HEK293 (cell line): ENCODE measurements around the gene WDR11.
"Not testable (repeated sequence)": the region's sequence is repeated elsewhere in the genome, so short reads cannot be mapped to it uniquely, and the experiment has no call there.

Source experiments
- CTCF ChIA-PET: fragments of 350-600 bp; formaldehyde crosslinking; extraction: SDS; loops from one replicate; lab custom pipeline; 2021; ENCODE audit warnings: antibody characterized with exemption; lab: Yijun Ruan, JAX
- POLR2A ChIA-PET: fragments of 300-600 bp; formaldehyde crosslinking; extraction: SDS; loops from one replicate; lab custom pipeline; 2020; ENCODE audit warnings: antibody characterized with exemption, inconsistent platforms; lab: Yijun Ruan, JAX
- H3K27ac ChIP-seq: fragments of 200-500 bp; sonication (Bioruptor generic); 2 replicates; pipeline ENCODE4 v1.5.1; 2014; ENCODE audit warnings: low read depth, low read length, control low read depth, inconsistent platforms; ENCODE audit errors: extremely low read depth
- H3K36me3 ChIP-seq, 2 experiments: fragments of 200-500 bp in 1 of 2; sonication (Bioruptor generic) in 1 of 2; 1 replicate in 1 of 2; 2 replicates in 1 of 2; pipeline ENCODE4 v1.5.1; 2014 to 2017; ENCODE audit warnings: inconsistent platforms in 2 of 2, low read length in 2 of 2; ENCODE audit not compliant: control insufficient read depth in 2 of 2, insufficient read depth in 1 of 2
- H3K4me1 ChIP-seq: fragments of 200-500 bp; sonication (Bioruptor generic); 2 replicates; pipeline ENCODE4 v1.5.1; 2014; ENCODE audit warnings: mild to moderate bottlenecking, low read length, inconsistent platforms; ENCODE audit not compliant: control insufficient read depth, insufficient read depth
- H3K4me3 ChIP-seq: 2 replicates; pipeline ENCODE4 v1.5.1; 2011; ENCODE audit warnings: low read depth, mild to moderate bottlenecking, control low read depth, low read length, moderate library complexity
- H3K9me3 ChIP-seq: fragments of 200-500 bp; sonication (Bioruptor generic); 2 replicates; pipeline ENCODE4 v1.5.1; 2014; ENCODE audit warnings: low read depth, low read length, inconsistent platforms; ENCODE audit not compliant: control insufficient read depth, insufficient read depth
- FEZF1 ChIP-seq: fragments of 450-650 bp; formaldehyde crosslinking; IDR thresholded peaks from 2 replicates; pipeline ENCODE4 v1.5.1; 2016; ENCODE audit warnings: missing biosample characterization, missing genetic modification characterization
- KLF1 ChIP-seq: fragments of 450-650 bp; formaldehyde crosslinking; IDR thresholded peaks from 2 replicates; pipeline ENCODE4 v1.5.1; 2016; ENCODE audit warnings: missing biosample characterization, missing genetic modification characterization
- OSR2 ChIP-seq: fragments of 450-650 bp; formaldehyde crosslinking; IDR thresholded peaks from 2 replicates; pipeline ENCODE4 v1.5.1; 2016; ENCODE audit warnings: missing biosample characterization, missing genetic modification characterization
- REST ChIP-seq: fragments of 450-650 bp; formaldehyde crosslinking; IDR thresholded peaks from 2 replicates; pipeline ENCODE4 v1.5.1; 2016; ENCODE audit warnings: missing biosample characterization, missing genetic modification characterization
- SCRT2 ChIP-seq: fragments of 450-650 bp; formaldehyde crosslinking; IDR thresholded peaks from 2 replicates; pipeline ENCODE4 v1.5.1; 2016; ENCODE audit warnings: missing biosample characterization, missing genetic modification characterization
- ZIC2 ChIP-seq: fragments of 450-650 bp; formaldehyde crosslinking; IDR thresholded peaks from 2 replicates; pipeline ENCODE4 v1.5.1; 2016; ENCODE audit warnings: missing biosample characterization, missing genetic modification characterization
- ZNF302 ChIP-seq: fragments of 450-650 bp; formaldehyde crosslinking; IDR thresholded peaks from 2 replicates; pipeline ENCODE4 v1.5.1; 2016; ENCODE audit warnings: missing biosample characterization, missing genetic modification characterization, low read depth
- ZNF350 ChIP-seq: fragments of 450-650 bp; formaldehyde crosslinking; IDR thresholded peaks from 2 replicates; pipeline ENCODE4 v1.5.0; 2017; ENCODE audit warnings: missing biosample characterization, mild to moderate bottlenecking, missing genetic modification characterization
- ZNF621 ChIP-seq: fragments of 450-650 bp; formaldehyde crosslinking; IDR thresholded peaks from 2 replicates; pipeline ENCODE4 v1.5.1; 2017; ENCODE audit warnings: missing biosample characterization, missing genetic modification characterization
- ZNF658 ChIP-seq: fragments of 450-650 bp; formaldehyde crosslinking; IDR thresholded peaks from 2 replicates; pipeline ENCODE4; 2016; ENCODE audit warnings: missing biosample characterization, missing genetic modification characterization
- ZNF660 ChIP-seq: fragments of 450-650 bp; IDR thresholded peaks from 2 replicates; pipeline ENCODE4 v1.5.1; 2018; ENCODE audit warnings: missing biosample characterization, mild to moderate bottlenecking, missing genetic modification characterization
- ZSCAN18 ChIP-seq: fragments of 450-650 bp; formaldehyde crosslinking; IDR thresholded peaks from 2 replicates; pipeline ENCODE4 v1.5.1; 2016; ENCODE audit warnings: missing biosample characterization, missing genetic modification characterization
- ZSCAN5A ChIP-seq: fragments of 450-650 bp; formaldehyde crosslinking; IDR thresholded peaks from 2 replicates; pipeline ENCODE4 v1.5.1; 2016; ENCODE audit warnings: missing biosample characterization, missing genetic modification characterization

Gene WDR11

GRCh38 chr10:120917521-120918250, 66.5 kb downstream of the WDR11 start:
- Histone ChIP-seq H3K27ac (no peak overlapping the region), H3K4me1 (no peaks in the 10 kb centered on the region), H3K9me3 (no peaks in the 10 kb centered on the region), H3K4me3 (no peak overlapping the region), H3K36me3 (no peaks in the 10 kb centered on the region)
- TF ChIP-seq ZNF658 (tag by site-specific recombination) (no peak), ZNF350 (tag by site-specific recombination) (no peak), KLF1 (tag by site-specific recombination) (no peak), OSR2 (tag by site-specific recombination) (no peak), ZNF621 (no peak)
- CTCF ChIA-PET, result interaction anchor here (0.5 to 0.6 kb wide), 2 partner anchors 8 to 195 kb away, joined by 3 read pairs; no protein-coding TSS in a partner anchor
- POLR2A ChIA-PET, result no interaction called here

GRCh38 chr10:120923886-120924285, 72.7 kb downstream of the WDR11 start:
- H3K9me3 ChIP-seq, H3K27ac ChIP-seq, H3K4me3 ChIP-seq, H3K4me1 ChIP-seq, POLR2A ChIA-PET, H3K36me3 ChIP-seq: not testable (repeated sequence)
- CTCF ChIA-PET, result interaction anchor here (0.6 kb wide), 1 partner anchor 1107 kb away, joined by 3 read pairs; no protein-coding TSS in a partner anchor

- ChIA-PET CTCF (interaction anchor here (0.7 to 0.8 kb wide), 2 partner anchors 190 to 246 kb away, joined by 4 read pairs; no protein-coding TSS in a partner anchor), POLR2A (no interaction called here)
- H3K9me3 ChIP-seq, result no peaks in the 10 kb centered on the region
- no peak for TF ChIP-seq ZNF660
- no peak for TF ChIP-seq REST (tag by site-specific recombination)
- no peak for TF ChIP-seq ZSCAN18
- TF ChIP-seq ZIC2 (tag by site-specific recombination), result peak; percentile 90
- no peak for TF ChIP-seq ZSCAN5A (tag by site-specific recombination)
- TF ChIP-seq FEZF1 (tag by site-specific recombination), result no peak
- no peaks in the 10 kb centered on the region for H3K4me1 ChIP-seq
- no peak overlapping the region for H3K27ac ChIP-seq
- H3K4me3 ChIP-seq, result no peak overlapping the region
- no peaks in the 10 kb centered on the region for H3K36me3 ChIP-seq
Measured at GRCh38 chr10:120926611-120927010, 75.4 kb downstream of the WDR11 start.

GRCh38 chr10:120927352-120927751, 76.2 kb downstream of the WDR11 start:
- TF ChIP-seq ZNF302 (tag by site-specific recombination), result no peak
- 0 out of 2 replicates have a peak, but pooled peaks have one; percentile 15 for TF ChIP-seq SCRT2
- POLR2A ChIA-PET, result no interaction called here
- H3K27ac ChIP-seq, result no peak overlapping the region
- no peaks in the 10 kb centered on the region for H3K4me1 ChIP-seq
- CTCF ChIA-PET, result interaction anchor here (0.6 kb wide), 1 partner anchor 736 kb away, joined by 6 read pairs; no protein-coding TSS in a partner anchor
- H3K9me3 ChIP-seq, result no peaks in the 10 kb centered on the region
- H3K4me3 ChIP-seq, result no peak overlapping the region
- H3K36me3 ChIP-seq, result no peaks in the 10 kb centered on the region
